Hindlimb muscle (tissue), 1 donor: ENCODE data around the gene VWC2L. TPM values are rescaled to one million over a fixed set of nuclear protein-coding genes. Genes with fewer than 3 reads are reported as not detected.

Experiments
- DNase-seq: peaks from one replicate; pipeline ENCODE4 v3.0.0-alpha.2; 2013
- polyA plus RNA-seq: library from polyadenylated mRNA; unstranded; fragments of 120-200 nt; gene quantifications from one replicate; pipeline ENCODE4 v1.2.1, GENCODE V29; 2013; ENCODE audit not compliant: insufficient read length

VWC2L gene
- not detected for polyA plus RNA-seq

- peak; percentile 81 for DNase-seq
Observed at GRCh38 chr2:214410918-214411554, at the start of gene VWC2L. Gene VWC2L, plus strand, starts transcription at chr2:214411054. Its CDS starts 3,140 bp downstream, at chr2:214414194.

- no peak for DNase-seq
Observed at GRCh38 chr2:214361116-214361515, 49.7 kb upstream of the VWC2L start.

DNA sequence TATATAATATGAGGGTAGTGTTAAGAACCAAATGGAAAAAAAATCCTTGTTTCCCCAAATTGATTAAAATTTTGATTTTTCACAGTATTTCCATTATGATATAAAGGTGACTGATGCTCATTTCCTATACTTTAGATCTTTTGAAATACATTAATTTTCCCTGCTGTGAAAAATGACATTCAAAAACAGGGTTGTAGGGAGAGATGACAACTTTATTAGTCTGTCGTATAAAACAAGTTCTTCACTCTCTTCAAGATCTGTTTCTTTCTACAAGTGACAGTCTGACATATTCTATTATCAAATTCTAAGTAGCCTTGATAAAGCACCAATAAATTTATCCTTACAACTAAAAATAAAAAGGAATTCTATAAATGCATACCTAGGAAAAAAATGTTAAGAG lies 45.3 kb upstream of the VWC2L start:
- DNase-seq = no peak

DNA sequence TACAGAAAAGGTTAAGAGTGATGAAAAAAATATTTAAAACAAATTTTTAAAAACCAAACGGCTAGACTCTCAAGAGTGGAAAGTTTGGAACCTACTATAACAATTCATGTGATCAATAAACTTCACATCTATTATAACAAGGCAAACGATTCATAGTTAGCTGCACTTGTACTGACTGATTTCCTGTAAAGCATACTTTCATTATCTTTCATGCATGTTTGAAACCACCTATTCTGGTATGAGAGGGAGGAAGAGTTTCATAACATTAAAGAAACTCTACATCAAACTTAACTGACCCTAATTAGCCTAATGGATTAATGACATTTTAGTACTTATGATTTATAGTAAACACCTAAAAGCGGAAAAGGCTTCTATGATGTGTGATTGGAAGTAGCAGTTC lies 43.7 kb upstream of the VWC2L start:
- no peak for DNase-seq

- no peak for DNase-seq
Observed at GRCh38 chr2:214376618-214377285, 34.1 kb upstream of the VWC2L start.

GRCh38 chr2:214377286-214377624 lies 33.6 kb upstream of the VWC2L start:
- no peak for DNase-seq

DNA sequence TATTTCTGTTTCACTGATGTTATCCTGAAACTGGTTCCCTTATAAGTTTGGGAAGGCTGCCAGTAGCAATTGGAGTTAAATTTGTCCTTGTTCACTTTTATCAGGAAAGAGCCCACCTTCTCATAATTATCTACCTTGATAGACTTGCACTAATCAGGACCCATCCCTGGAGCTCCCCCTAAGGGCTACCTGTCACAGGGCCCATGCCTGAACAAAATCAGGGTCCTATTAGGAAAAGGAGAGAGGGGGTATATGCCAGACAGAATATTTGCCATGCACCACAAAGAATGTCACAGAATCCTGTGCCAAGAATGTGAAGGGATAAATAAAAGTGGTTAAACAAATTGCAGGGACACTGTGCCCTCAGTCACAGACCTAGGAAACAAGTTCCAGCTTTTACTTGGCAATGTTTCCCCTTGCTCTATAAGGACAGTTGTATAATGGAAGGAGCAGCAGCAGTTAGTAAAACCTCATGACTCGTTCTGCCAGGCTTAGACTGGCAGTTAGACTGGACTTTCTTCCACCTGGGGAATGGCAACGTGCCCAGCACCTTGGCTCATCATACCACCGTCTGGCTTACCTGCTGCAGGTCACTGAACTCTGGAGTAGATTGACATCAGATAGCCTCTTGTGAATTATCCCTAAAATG lies 32.3 kb upstream of the VWC2L start:
- DNase-seq = no peak

DNA sequence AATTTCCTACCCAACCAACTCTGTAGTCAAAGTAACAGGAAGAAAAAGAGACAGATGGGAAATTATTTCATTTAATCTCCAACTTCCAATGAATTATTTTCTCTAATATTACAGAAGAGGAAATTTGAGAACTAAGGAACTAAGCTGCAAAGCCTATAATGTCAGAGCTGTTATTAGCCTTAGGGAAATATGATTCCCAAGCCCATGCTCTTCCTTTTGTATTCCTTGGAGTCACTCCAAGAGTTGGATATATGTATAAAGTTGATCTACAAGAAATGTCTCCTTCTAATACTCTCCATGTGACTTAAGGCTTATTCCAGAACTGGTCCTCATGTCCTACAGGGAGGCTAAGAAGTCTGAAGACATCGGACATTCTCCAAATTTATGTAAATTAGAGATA lies 31.6 kb upstream of the VWC2L start:
- no peak for DNase-seq

DNA sequence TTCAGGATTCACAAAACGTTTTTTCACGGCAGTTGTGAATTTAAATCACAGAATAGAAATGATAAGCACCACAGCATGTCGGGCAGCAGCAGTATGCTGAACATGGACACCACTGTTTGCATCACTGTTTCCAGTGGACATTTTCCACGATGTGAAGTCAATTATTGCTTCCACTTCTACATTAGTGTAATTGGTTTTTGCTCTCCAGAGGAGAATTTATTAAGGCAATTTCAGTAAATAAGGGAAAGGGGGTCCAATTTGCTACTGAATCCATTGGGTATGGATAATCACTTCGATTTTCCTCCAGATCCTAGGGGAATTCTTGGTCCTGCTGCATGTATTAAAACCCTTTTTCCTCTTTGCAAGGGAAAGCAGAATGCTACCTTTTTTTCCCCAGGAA lies 30.2 kb upstream of the VWC2L start:
- DNase-seq = no peak

DNA sequence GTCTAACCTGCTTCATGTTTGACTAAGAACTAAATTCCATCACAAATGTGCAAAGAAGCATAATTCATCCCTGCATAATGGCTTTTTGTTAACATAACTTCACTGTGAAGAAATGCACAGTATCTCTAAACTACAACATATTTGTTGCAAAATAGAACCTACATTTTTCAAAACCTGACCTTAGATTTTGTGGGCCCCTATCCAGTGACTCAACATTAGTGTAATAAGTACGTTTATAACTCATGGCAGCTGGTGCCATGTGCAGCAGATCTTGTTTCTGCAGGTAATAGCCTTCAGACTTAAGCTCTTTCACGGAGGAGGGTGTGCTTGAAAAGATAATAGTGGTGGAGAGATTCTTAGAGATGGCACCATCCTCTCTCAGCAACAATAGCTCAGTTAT lies 28.6 kb upstream of the VWC2L start:
- DNase-seq = no peak

GRCh38 chr2:214386720-214387119 lies 24.1 kb upstream of the VWC2L start:
- DNase-seq = no peak

DNA sequence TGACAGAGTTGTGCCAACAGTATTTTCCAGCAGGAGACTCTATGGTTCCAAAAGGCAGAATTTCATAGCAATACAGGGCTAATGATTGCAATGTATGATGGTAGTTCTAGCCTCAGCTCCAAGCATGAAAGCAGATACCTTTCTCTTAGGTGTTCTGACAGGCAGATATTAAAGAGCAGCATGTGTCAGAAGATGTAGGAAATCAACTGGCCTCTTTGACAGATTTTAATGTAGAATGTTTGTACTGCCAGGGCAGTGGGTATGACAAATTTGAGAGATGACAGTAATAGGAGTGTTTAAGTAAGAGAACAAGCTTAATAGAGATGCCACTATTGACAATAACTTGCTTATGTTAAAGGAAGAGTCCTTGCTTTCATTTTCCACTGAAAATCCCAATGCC lies 21.5 kb upstream of the VWC2L start:
- DNase-seq = no peak

DNA sequence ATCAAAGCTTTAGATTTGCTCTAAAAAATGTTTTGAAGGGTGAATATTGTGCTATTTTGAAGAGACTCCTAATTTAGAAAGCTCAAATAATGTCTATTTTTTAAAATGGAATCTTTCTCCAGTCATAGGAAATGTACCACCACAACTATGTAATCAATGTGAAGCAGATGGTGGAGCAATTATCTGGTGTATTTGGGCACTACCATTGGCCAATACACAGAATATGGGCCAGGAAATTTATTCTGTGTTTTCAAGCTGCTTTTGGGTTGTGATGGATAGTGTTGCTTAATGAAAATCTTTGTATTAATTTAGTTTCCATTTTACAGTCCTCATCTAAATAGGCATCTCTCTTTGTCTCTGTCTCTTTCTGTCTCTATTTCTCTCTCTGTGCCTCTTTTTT lies 17.1 kb upstream of the VWC2L start:
- no peak for DNase-seq

DNA sequence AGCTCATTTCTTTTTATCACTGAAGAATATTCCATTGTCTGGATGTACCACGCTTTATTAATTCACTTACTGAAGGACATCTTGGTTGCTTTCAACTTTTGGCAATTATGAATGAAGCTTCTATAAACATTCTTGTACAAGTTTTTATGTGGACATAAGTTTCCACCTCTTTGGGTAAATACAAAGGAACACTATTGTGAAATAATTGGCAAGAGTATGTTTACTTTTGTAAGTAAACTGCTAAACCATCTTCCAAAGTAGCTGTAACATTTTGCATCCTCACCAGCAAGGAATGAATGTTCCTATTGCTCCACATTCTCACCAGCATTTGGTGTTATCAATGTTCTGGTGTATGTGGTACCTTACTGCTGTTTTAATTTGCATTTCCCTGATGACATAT lies 15.8 kb upstream of the VWC2L start:
- no peak for DNase-seq

DNA sequence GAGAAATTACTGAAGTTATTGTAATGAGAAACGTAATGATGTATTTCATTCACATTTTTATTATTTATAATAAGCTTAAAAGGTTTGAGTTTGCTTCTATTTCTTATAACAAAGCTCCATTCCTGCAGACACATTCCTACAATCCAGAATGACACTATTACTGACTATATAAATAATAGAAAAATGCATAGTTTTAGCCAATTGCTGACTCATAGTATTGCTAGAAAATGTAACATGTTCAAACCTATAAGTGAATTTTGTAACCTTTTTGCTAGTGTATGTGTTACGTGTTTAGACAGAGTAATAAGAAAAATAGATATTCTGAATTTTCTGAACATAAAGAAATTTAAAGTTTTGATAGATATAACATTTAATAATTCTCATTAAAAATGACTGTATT lies 9.3 kb upstream of the VWC2L start:
- no peak for DNase-seq

GRCh38 chr2:214410128-214410775 lies 602 bp upstream of the VWC2L start:
- DNase-seq = no peak

GRCh38 chr2:214412679-214413078 lies 1.8 kb downstream of the VWC2L start:
- DNase-seq = no peak

GRCh38 chr2:214436470-214436869 lies 25.6 kb downstream of the VWC2L start:
- no peak for DNase-seq

DNA sequence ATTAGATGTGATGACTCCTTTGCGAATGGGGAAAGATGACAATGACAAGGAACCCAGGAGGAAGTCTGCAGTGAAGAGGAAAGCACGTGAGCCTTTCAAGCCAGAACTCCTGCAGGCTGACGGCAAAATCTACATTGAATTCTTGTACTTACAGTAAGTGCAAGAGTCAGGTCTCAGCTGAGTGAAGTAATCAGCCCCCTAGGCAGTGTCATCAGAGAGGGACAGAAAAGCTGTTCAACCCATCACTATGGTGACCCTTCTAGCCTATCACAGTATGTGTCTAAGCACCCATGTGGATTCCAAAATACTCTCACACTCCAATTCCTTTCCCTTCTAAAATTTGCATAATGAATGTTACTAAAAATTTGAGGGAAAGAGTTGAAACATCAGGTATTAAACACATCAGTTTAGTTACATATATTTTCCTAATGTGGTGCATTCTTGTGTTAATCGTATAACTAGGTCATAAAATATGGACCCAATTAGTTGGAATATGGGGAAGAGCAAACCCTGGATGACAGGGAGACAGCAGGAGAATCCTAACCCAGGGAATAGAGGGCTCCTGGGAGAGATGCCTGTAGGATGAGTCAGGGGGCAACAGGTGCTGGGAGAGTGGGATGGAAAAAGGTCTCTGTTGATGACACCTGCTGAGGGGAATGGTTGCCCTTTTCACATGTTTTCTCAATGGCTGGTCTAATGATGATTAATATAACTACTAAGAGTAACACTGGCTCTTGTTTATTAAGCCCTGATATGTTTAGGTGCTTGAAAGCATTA lies 39.5 kb downstream of the VWC2L start:
- no peak for DNase-seq

DNA sequence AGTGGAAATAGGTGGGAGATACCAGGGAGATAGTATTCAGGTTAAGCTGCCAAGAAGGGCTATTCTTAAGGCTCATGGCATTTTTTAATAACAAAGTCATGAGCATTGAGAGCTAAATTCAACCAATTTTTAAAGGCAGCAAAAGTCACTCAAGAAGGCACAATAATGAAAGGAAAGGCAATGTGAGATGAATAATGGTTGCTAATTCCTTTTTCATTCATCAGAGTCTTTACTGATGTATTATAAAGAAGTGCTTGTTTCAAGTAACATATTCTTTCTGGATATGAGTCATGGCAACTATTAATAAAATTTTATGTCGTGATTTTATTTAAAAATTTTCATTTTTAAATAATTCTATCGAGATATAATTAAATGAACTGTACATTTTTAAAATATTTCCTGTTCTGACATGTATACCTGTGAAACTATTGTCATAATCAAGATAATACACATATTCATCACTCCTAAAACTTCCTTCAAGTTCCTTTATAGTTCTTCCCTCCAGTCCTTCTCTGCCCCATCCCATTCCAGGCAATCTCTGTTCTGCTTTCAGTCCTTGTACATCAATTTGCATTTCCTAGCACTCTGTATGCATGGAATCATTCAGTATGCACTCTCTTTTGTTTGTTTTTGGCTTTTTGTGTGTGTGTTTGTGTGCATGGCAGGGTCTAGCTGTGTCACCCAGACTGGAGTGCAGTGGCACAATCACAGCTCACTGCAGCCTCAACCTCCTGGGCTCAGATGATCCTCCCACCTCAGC lies 40.8 kb downstream of the VWC2L start:
- DNase-seq = no peak

DNA sequence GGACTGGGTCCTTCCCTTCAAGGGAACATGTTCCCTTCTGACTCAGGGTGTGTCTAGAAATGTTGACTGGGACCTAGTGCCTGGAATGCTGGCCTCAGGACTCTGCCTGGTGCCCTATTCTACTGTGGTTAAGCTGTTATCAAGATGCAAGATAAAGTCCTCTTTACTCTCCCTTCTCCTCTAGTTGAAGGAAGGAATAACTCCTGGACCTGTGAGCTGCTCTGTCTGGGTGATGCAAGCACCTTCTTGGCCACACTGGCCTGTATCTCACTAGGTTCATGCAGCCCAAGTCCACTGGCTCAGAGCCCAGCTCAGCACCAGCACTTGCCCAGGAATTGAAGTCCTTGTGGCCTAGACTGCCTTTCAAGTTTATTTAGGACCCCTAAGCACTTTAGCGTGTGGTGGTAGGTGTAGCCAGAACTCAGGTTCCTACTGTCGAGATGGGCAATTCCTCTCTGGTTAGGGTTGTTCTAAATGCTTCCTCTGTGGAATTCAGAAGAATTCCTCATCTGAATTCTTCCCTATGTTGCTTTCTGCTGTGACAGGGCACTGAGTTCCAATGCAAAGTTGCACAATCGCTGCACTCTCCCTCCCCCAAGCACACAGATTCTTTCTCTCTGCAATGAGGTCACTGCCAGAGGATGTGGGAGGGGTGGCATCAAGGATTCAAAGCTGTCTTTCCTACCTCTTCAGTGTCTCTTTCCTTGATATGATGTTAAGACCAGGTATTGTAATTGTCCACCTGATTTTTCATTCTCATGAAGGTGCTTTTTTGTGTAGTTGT lies 54.7 kb downstream of the VWC2L start:
- no peak for DNase-seq
